HG03135 (cell line): ENCODE results near the gene PRDX4.
A peak's percentile ranks its signal among the peaks of the same experiment; 100 is the strongest.
"Not testable (repeated sequence)": the region's sequence is repeated elsewhere in the genome, so short reads cannot be mapped to it uniquely, and the experiment has no call there.

Experiments used
- ATAC-seq: cut with Tn5 transposase; IDR thresholded peaks from one replicate; pipeline ENCODE4 v1.9.1; 2021; ENCODE audit warnings: mild to moderate bottlenecking, moderate library complexity; ENCODE audit not compliant: unreplicated experiment

PRDX4 gene

DNA sequence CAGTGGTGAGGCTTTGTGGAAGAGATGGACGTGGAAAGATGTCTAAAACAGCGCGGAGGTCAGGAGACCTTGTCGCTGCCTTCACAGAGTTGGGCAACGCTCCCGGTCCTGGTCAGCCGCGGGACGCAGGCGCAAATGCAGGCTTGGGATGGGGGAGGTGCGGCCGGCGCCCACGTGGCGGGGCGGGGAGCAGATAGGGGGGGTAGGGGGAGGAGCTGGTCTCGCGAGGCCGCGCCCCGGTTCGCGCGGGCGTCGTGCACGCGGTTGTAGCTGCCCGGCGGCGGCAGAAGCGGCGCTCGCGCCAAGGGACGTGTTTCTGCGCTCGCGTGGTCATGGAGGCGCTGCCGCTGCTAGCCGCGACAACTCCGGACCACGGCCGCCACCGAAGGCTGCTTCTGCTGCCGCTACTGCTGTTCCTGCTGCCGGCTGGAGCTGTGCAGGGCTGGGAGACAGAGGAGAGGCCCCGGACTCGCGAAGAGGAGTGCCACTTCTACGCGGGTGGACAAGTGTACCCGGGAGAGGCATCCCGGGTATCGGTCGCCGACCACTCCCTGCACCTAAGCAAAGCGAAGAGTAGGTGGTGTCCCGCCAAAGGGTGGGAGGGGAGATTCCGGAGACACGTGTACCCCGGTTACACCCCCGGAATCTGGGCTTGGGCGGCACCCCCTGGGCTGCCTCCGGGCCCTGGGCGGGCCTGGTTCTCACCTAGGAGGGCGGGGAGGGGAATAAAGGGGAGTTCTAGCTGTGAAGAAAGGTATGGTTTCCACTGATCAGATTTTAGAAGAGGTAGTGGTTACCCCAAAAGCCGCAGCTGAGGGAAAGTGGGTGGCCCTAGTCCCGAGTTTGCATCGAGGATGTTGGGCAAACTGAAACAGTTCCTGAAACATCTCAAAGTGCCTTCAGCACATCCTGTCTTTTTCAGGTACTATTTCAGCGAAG is at the start of gene PRDX4:
TSS of gene PRDX4 (plus strand) at position 255 of the 939 bp plus-strand sequence. CDS start at position 333, 78 bp downstream.
- ATAC-seq = peak; percentile 50

DNA sequence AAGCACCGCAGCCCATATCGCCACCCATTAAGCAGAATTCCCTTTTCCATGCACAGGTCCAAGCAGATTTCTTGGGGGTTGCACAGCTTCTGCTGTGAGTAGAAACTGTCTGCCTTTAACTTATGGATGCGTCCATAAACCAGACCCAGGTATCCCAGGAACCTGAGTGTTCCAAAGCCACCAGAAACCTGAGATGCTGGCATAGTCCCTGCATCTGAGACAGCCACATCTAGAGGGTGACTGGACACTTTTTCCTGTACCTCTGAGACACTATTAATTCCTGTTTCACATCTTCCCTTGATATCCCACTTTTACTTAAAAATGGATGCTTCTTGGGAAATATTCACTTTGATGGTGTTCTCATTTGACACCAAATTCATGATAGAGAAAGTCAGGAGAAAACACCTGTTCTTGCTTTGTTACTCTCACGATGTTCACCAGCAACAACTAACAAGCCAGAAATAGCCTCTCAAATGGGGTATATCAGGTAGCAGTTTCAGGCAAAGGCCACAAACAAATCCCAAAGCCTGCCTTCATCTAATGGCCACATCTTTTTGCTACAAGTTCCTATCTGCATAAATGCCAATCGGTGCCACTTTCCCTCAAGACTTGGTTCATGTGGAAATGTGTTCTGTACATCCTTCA is 45.5 kb upstream of the PRDX4 start:
- no peak for ATAC-seq

GRCh38 chrX:23623797-23624196 is 43.5 kb upstream of the PRDX4 start:
- no peak for ATAC-seq

- ATAC-seq = no peak
Measured at GRCh38 chrX:23626651-23627050, 40.6 kb upstream of the PRDX4 start.

DNA sequence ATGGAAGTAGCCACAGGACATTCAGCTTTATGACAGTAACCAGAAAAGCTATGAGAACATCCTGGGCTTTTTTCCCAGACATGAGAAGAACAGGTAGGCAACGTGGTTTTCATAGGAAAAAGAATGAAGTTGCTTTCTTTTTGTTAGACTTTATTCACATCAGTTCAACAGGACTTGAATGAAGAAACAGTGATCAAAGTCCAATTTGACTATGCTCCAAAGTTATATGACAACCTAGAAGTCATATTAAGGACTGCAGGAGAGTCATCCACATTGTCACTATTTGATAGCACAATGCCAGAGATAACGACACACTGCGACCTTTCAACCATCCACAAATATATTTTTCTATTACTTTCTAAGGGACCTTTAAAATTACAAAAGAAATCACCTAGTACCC is 39.2 kb upstream of the PRDX4 start:
- no peak for ATAC-seq

GRCh38 chrX:23631136-23631535 is 36.2 kb upstream of the PRDX4 start:
- no peak for ATAC-seq

DNA sequence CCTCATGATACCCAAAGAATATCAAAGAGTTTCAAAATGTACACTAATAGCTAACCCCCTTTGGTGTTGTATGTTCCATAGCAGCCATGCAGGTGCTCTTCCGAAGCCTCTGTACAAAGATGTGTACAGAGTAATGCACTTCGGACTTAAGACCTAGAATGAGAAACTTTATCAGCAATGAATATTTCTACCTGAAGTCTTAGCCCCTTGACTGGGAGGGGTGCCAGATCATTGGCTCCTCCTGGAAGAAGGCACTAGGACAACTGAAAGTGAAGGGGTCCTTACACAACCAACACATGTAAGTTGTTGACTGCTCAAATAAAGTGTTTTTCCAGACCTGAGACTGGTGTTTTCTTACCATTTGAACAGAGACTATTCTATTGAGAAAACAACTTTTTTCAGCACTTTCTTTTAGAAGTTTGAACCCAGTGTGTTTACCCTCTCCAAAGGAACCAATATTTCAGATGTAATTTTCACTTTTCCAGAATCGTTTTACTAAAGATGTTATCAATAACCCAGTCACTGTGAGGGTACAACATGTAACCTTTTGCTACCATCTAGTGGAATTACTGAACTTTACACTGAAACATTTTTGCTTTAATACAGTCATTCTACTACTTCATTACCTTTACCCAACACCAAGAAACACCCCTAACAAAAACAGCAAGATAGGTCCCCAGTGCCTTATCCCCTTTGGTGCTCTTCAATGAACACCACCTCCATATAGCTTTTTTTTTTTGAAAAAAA is 33.3 kb upstream of the PRDX4 start:
- no peak for ATAC-seq

GRCh38 chrX:23637187-23637586 is 30.1 kb upstream of the PRDX4 start:
- ATAC-seq = peak; percentile 66

- ATAC-seq = no peak
Measured at GRCh38 chrX:23643020-23643419, 24.3 kb upstream of the PRDX4 start.

DNA sequence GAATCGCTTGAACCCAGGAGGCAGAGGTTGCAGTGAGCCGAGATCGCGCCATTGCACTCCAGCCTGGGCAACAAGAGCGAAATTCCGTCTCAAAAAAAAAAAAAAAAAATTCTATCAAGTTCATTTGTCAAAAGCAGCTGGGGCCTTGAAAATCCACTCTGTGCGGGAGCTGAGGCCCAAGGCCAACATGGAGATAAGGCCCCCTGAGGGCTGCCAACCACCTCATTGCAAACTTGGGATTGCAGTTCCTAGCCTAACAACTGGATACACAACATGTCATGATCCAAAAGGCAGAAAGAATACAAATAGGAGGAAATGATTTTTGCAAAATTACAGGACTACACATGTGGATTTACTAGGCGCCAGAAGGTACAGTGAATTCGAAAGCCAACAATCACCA is 22.5 kb upstream of the PRDX4 start:
- no peak for ATAC-seq

DNA sequence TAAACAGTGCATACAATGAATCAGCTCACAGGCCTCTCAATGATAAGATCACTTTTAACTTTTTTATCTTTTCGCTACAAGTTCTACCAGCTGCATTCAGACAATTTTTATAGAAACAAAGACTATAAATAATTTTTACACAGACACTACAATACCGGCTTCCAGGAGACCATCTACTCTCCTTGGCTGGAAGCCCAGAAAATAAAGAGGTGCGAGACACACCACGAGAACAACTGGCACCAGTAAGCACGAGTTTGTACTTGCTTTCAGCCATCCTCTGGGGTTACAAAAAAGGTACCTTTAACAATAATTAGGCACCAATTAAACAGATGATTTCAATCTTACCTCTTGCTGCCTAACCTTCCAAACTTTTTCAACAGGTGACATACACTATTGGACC is 11.2 kb upstream of the PRDX4 start:
- ATAC-seq = no peak

DNA sequence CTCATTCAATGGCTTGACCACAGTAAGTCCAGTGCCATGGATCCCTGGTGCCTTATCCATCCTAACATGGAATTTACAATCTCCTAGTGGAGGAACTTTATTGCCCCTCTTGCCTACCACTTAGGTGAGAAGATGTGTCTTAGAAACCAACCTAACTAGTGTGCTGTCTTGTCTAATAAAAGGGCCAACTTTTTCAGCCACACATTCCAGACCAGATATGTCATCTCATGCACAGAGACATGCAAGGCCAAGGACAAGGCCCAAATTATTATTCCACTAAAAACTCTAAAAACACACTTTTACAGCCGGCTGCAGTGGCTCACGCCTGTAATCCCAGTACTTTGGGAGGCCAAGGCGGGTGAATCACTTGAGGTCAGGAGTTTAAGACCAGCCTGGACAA is 10.6 kb upstream of the PRDX4 start:
- ATAC-seq = no peak

DNA sequence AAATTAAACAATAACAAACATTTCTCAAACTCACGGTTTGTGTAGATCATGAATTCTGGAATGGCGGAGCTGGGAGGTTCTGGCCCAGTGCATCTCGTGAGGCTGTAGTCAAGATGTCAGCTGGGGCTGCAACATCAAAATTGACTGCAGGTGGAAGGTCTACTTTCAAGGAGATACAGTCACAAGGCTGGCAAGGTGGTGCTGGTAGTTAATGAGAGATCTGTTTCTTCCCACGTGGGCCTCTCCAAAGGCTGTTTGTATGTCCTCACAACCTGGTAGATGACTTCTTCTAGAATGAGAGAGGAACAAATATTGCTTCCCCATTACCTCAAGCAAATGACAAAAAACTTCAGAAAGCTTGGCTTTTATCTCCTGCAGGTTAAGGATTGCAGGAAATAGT is 8.0 kb upstream of the PRDX4 start:
- ATAC-seq = no peak

DNA sequence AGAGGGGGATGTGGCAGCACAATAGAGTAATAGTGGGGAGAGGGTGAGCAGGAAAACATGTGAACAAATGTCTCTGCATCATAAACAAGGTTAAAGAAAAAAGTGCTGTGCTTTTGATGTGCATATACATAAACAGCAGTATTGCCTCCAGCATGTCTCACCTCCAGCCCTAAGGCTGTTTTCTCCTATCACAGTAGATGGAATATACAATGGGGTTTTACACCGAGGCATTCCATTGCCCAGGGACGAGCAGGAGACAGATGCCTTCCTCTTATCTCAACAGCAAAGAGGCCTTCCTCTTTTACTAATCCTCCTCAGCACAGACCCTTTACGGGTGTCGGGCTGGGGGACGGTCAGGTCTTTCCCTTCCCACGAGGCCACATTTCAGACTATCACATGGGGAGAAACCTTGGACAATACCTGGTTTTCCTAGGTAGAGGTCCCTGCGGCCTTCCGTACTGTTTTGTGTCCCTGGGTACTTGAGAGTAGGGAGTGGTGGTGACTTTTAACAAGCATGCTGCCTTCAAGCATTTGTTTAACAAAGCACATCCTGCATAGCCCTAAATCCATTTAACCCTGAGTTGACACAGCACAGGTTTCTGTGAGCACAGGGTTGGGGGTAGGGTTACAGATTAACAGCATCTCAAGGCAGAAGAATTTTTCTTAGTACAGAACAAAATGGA is 7.1 kb upstream of the PRDX4 start:
- not testable (repeated sequence) for ATAC-seq

- no peak for ATAC-seq
Measured at GRCh38 chrX:23660766-23661132, 6.5 kb upstream of the PRDX4 start.

DNA sequence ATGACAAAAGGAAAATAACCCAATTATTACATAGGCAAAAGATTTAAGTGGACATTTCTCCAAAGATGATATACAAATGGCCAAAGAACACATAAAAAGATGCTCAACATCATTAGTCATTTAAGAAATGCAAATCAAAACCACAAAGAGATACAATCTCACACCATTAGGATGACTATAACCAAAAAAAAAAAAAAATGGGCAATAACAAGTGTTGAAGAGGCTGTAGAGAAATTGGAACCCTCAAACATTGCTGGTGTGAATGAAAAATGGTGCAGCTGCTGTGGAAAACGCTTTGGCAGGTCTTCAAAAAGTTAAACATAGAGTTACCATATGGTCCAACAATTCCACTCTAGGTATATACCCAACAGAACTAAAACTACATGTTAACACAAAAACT is 5.6 kb upstream of the PRDX4 start:
- no peak for ATAC-seq

GRCh38 chrX:23662187-23662586 is 5.1 kb upstream of the PRDX4 start:
- ATAC-seq = no peak

DNA sequence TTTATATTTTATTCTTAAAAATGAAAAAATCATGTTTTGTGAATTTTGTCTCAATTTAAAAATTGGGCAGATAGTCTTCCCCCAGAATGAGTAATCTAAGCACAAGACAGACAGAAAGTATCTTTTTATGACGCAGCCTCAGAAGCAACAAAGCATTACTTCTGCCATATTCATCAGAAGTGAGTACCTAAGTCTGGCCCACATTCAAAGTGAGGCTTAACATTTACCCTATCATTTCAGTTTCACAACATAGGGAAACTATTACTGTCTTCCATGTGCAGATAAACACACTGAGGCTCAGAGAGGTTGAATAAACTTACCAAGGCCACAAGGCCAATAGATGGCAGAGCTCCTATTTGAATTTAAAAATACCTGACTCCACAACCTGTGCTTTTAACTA is 4.4 kb upstream of the PRDX4 start:
- ATAC-seq = peak; percentile 40

DNA sequence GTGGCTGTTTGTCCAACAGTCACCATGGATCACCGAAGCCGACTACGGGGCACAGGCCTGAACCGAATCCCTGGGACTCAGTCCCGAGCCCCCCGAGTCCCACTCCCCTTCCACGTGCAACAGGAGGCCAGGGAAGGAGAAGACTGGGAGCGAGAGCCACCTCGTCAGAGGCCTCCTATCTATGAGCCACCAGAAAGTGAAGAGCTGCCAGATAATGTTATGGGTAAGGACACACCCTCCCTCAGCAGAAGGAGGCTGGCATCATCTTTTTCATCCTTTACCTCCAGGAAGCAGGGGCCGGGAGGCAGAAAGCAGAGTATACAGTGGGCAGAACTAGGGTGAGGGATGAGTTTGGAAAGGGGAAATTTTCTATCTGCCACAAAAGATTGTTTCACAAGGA is 2.8 kb upstream of the PRDX4 start:
- ATAC-seq = no peak

- ATAC-seq = no peak
Measured at GRCh38 chrX:23666282-23666681, 1.0 kb upstream of the PRDX4 start.

DNA sequence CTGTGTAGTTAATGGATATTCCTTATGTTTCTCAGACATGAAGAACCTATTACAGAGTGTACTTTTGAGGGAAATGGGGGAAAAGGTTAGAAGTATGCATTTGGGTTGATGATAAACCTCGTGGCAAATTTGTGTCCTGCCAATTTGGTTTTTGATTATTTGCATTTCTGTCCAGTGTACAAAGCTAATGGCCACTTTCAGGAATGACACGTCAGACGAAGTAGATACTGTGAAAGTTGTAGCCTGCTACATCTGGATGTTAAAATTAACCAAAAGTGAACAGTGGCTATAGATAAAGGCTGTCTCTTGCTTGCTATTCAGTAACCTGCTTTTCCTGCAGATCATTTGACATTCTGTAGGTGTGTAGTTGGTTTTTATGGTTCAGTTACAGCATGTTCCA is 1.0 kb downstream of the PRDX4 start:
- peak; percentile 47 for ATAC-seq
